ENCODE data around the gene NCEH1. TPM values are rescaled to one million over a fixed set of nuclear protein-coding genes. Genes with fewer than 3 reads are reported as not detected.

The NCEH1 gene
- total and polyA plus RNA-seq, 2 experiments from 2014 or later = 1.8 to 4.9 TPM

DNA sequence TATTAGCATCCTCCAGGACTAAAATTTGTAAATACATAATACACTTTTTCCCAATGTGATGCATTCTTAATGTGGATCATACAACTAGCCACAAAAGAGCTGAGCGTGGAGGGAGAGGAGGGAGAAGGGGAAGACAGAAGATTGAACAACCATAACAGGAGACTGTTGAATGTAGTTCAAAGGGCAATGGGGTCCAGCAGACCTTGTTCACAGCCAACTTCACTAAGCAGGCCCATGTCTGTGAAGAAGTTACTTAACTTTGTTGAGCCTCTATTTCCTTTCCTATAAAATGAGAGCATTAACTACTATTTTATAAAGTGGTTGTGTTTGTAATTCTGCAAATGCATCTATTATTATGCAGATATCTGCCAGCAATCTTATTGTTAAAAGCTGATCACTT is 13.3 kb downstream of the NCEH1 start:
- Mint-ChIP-seq H3K4me1 (peaks cover 26% of the 10 kb centered on the region), H3K4me3 (no peak overlapping the region), H3K27me3 (ENCODE audit: insufficient read depth, low read depth, poor library complexity) (peaks cover 3% of the 10 kb centered on the region), H3K27ac (no peak overlapping the region), H3K9me3 (no peaks in the 10 kb centered on the region), H3K36me3 (ENCODE audit: low read depth) (no peaks in the 10 kb centered on the region)
- Histone ChIP-seq H2AFZ (no peak overlapping the region), H3K27me3 (ENCODE audit: insufficient read depth) (no peaks in the 10 kb centered on the region), H3K4me1 (ENCODE audit: insufficient read depth) (peaks cover 14% of the 10 kb centered on the region), H3K27ac (ENCODE audit: low read depth) (no peak overlapping the region), H3K36me3 (ENCODE audit: insufficient read depth) (no peaks in the 10 kb centered on the region), H3F3A (replicated peaks; ENCODE audit: low read depth) (no peaks in the 10 kb centered on the region), H3K79me2 (replicated peaks; ENCODE audit: insufficient read depth) (peaks cover 8% of the 10 kb centered on the region; the same call in 1 of the 2 replicates), H3K4me2 (peak overlapping the region; percentile 35; the same call in 1 of the 2 replicates), H3K9me2 (ENCODE audit: insufficient read depth) (no peaks in the 10 kb centered on the region), H3K4me3 (no peak overlapping the region), H4K20me1 (replicated peaks; ENCODE audit: insufficient read depth) (0 out of 2 replicates have a peak, but pooled peaks cover 3% of the 10 kb centered on the region)
- no peak for TF ChIP-seq ZNF114 (CRISPR knock-in tag; IDR thresholded peaks at IDR 0.05)
- TF ChIP-seq, protein P1, sequence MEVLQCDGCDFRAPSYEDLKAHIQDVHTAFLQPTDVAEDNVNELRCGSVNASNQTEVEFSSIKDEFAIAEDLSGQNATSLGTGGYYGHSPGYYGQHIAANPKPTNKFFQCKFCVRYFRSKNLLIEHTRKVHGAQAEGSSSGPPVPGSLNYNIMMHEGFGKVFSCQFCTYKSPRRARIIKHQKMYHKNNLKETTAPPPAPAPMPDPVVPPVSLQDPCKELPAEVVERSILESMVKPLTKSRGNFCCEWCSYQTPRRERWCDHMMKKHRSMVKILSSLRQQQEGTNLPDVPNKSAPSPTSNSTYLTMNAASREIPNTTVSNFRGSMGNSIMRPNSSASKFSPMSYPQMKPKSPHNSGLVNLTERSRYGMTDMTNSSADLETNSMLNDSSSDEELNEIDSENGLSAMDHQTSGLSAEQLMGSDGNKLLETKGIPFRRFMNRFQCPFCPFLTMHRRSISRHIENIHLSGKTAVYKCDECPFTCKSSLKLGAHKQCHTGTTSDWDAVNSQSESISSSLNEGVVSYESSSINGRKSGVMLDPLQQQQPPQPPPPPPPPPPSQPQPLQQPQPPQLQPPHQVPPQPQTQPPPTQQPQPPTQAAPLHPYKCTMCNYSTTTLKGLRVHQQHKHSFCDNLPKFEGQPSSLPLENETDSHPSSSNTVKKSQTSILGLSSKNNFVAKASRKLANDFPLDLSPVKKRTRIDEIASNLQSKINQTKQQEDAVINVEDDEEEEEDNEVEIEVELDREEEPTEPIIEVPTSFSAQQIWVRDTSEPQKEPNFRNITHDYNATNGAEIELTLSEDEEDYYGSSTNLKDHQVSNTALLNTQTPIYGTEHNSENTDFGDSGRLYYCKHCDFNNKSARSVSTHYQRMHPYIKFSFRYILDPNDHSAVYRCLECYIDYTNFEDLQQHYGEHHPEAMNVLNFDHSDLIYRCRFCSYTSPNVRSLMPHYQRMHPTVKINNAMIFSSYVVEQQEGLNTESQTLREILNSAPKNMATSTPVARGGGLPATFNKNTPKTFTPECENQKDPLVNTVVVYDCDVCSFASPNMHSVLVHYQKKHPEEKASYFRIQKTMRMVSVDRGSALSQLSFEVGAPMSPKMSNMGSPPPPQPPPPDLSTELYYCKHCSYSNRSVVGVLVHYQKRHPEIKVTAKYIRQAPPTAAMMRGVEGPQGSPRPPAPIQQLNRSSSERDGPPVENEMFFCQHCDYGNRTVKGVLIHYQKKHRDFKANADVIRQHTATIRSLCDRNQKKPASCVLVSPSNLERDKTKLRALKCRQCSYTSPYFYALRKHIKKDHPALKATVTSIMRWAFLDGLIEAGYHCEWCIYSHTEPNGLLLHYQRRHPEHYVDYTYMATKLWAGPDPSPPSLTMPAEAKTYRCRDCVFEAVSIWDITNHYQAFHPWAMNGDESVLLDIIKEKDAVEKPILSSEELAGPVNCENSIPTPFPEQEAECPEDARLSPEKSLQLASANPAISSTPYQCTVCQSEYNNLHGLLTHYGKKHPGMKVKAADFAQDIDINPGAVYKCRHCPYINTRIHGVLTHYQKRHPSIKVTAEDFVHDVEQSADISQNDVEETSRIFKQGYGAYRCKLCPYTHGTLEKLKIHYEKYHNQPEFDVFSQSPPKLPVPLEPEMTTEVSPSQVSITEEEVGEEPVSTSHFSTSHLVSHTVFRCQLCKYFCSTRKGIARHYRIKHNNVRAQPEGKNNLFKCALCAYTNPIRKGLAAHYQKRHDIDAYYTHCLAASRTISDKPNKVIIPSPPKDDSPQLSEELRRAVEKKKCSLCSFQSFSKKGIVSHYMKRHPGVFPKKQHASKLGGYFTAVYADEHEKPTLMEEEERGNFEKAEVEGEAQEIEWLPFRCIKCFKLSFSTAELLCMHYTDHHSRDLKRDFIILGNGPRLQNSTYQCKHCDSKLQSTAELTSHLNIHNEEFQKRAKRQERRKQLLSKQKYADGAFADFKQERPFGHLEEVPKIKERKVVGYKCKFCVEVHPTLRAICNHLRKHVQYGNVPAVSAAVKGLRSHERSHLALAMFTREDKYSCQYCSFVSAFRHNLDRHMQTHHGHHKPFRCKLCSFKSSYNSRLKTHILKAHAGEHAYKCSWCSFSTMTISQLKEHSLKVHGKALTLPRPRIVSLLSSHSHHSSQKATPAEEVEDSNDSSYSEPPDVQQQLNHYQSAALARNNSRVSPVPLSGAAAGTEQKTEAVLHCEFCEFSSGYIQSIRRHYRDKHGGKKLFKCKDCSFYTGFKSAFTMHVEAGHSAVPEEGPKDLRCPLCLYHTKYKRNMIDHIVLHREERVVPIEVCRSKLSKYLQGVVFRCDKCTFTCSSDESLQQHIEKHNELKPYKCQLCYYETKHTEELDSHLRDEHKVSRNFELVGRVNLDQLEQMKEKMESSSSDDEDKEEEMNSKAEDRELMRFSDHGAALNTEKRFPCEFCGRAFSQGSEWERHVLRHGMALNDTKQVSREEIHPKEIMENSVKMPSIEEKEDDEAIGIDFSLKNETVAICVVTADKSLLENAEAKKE (CRISPR knock-in tag; IDR thresholded peaks at IDR 0.05) = no peak
- TF ChIP-seq, protein P2, sequence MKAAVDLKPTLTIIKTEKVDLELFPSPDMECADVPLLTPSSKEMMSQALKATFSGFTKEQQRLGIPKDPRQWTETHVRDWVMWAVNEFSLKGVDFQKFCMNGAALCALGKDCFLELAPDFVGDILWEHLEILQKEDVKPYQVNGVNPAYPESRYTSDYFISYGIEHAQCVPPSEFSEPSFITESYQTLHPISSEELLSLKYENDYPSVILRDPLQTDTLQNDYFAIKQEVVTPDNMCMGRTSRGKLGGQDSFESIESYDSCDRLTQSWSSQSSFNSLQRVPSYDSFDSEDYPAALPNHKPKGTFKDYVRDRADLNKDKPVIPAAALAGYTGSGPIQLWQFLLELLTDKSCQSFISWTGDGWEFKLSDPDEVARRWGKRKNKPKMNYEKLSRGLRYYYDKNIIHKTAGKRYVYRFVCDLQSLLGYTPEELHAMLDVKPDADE (IDR thresholded peaks at IDR 0.05) = no peak
- ATAC-seq = no peak
- no peak for DNase-seq (ENCODE audit: low spot score)

DNA sequence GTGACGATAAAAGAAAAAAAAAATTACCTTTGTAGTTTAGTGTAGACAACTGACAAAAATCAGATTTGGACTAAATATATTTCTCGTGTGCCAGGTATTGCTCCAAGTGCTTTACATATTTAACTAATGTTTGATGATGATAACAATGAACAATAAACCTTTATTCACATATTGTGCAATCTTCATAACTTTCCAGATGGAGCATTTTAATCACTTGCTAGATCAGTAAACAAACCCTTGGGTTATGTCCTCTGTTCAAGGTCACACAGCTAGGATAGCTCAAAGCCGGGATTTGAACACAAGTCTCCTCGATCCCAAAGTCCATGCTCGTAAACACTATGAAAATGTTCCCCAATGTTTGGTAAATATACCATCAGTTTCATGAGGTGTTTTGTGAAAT is 14.5 kb downstream of the NCEH1 start:
- Histone ChIP-seq H3K4me3 (no peak overlapping the region), H3K79me2 (replicated peaks; ENCODE audit: insufficient read depth) (peaks cover 9% of the 10 kb centered on the region; the same call in 1 of the 2 replicates), H3K9me2 (ENCODE audit: insufficient read depth) (no peaks in the 10 kb centered on the region), H3F3A (replicated peaks; ENCODE audit: low read depth) (no peaks in the 10 kb centered on the region), H3K27ac (ENCODE audit: low read depth) (no peak overlapping the region), H4K20me1 (replicated peaks; ENCODE audit: insufficient read depth) (0 out of 2 replicates have a peak, but pooled peaks cover 5% of the 10 kb centered on the region), H3K4me1 (ENCODE audit: insufficient read depth) (peaks cover 14% of the 10 kb centered on the region), H3K4me2 (no peak overlapping the region), H2AFZ (no peak overlapping the region), H3K27me3 (ENCODE audit: insufficient read depth) (no peaks in the 10 kb centered on the region), H3K36me3 (ENCODE audit: insufficient read depth) (no peaks in the 10 kb centered on the region)
- no peaks in the 10 kb centered on the region for H3K27me3 Mint-ChIP-seq (ENCODE audit: insufficient read depth, low read depth, poor library complexity)
- H3K9me3 Mint-ChIP-seq = no peaks in the 10 kb centered on the region
- H3K27ac Mint-ChIP-seq = no peak overlapping the region
- DNase-seq (ENCODE audit: low spot score) (no peak), ATAC-seq (no peak)
- peaks cover 23% of the 10 kb centered on the region for H3K4me1 Mint-ChIP-seq
- H3K36me3 Mint-ChIP-seq (ENCODE audit: low read depth) = no peaks in the 10 kb centered on the region
- no peak overlapping the region for H3K4me3 Mint-ChIP-seq
- TF ChIP-seq STAT1 (IDR thresholded peaks at IDR 0.05; ENCODE audit: unreplicated experiment) (no peak), EZH2phosphoT487 (IDR thresholded peaks at IDR 0.05; ENCODE audit: unreplicated experiment) (no peak), ZNF114 (CRISPR knock-in tag; IDR thresholded peaks at IDR 0.05) (no peak), EZH2 (IDR thresholded peaks at IDR 0.05; ENCODE audit: low read depth, unreplicated experiment) (no peak), ZNF331 (CRISPR knock-in tag; IDR thresholded peaks at IDR 0.05; ENCODE audit: low read depth) (no peak)
- TF ChIP-seq, protein P3, sequence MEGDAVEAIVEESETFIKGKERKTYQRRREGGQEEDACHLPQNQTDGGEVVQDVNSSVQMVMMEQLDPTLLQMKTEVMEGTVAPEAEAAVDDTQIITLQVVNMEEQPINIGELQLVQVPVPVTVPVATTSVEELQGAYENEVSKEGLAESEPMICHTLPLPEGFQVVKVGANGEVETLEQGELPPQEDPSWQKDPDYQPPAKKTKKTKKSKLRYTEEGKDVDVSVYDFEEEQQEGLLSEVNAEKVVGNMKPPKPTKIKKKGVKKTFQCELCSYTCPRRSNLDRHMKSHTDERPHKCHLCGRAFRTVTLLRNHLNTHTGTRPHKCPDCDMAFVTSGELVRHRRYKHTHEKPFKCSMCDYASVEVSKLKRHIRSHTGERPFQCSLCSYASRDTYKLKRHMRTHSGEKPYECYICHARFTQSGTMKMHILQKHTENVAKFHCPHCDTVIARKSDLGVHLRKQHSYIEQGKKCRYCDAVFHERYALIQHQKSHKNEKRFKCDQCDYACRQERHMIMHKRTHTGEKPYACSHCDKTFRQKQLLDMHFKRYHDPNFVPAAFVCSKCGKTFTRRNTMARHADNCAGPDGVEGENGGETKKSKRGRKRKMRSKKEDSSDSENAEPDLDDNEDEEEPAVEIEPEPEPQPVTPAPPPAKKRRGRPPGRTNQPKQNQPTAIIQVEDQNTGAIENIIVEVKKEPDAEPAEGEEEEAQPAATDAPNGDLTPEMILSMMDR (conservative IDR thresholded peaks at IDR 0.05; ENCODE audit: low read depth in 2 of 2) = no peak
- TF ChIP-seq, protein P4, sequence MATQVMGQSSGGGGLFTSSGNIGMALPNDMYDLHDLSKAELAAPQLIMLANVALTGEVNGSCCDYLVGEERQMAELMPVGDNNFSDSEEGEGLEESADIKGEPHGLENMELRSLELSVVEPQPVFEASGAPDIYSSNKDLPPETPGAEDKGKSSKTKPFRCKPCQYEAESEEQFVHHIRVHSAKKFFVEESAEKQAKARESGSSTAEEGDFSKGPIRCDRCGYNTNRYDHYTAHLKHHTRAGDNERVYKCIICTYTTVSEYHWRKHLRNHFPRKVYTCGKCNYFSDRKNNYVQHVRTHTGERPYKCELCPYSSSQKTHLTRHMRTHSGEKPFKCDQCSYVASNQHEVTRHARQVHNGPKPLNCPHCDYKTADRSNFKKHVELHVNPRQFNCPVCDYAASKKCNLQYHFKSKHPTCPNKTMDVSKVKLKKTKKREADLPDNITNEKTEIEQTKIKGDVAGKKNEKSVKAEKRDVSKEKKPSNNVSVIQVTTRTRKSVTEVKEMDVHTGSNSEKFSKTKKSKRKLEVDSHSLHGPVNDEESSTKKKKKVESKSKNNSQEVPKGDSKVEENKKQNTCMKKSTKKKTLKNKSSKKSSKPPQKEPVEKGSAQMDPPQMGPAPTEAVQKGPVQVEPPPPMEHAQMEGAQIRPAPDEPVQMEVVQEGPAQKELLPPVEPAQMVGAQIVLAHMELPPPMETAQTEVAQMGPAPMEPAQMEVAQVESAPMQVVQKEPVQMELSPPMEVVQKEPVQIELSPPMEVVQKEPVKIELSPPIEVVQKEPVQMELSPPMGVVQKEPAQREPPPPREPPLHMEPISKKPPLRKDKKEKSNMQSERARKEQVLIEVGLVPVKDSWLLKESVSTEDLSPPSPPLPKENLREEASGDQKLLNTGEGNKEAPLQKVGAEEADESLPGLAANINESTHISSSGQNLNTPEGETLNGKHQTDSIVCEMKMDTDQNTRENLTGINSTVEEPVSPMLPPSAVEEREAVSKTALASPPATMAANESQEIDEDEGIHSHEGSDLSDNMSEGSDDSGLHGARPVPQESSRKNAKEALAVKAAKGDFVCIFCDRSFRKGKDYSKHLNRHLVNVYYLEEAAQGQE (IDR thresholded peaks at IDR 0.05; ENCODE audit: unreplicated experiment) = no peak
